Parathyroid adenoma (tissue), 2 donors: ENCODE results near the gene FLOT1.

Experiments
- H2AFZ ChIP-seq: fragments of 300-600 bp; sonication (generic); one replicate; pipeline ENCODE4 v1.7.0; 2017; ENCODE audit warnings: antibody characterized with exemption, mild to moderate bottlenecking
- H3K27ac ChIP-seq: fragments of 300-600 bp; sonication (generic); one replicate; pipeline ENCODE4 v1.7.0; 2017
- H3K27me3 ChIP-seq: fragments of 300-600 bp; sonication (generic); one replicate; pipeline ENCODE4 v1.7.0; 2017; ENCODE audit warnings: low read length; ENCODE audit not compliant: control insufficient read depth, insufficient read depth
- H3K36me3 ChIP-seq: fragments of 300-600 bp; sonication (generic); one replicate; pipeline ENCODE4 v1.7.0; 2017; ENCODE audit warnings: low read length; ENCODE audit not compliant: control insufficient read depth, insufficient read depth
- H3K4me1 ChIP-seq: fragments of 300-600 bp; sonication (generic); one replicate; pipeline ENCODE4 v1.7.0; 2017; ENCODE audit warnings: control low read depth
- H3K4me2 ChIP-seq: fragments of 300-600 bp; sonication (generic); one replicate; pipeline ENCODE4 v1.7.0; 2017; ENCODE audit warnings: low read length
- H3K4me3 ChIP-seq: fragments of 300-600 bp; sonication (generic); one replicate; pipeline ENCODE4 v1.7.0; 2017; ENCODE audit warnings: low read depth, low read length
- H3K79me2 ChIP-seq: fragments of 300-600 bp; sonication (generic); one replicate; pipeline ENCODE4 v1.7.0; 2017; ENCODE audit warnings: control low read depth
- H3K9ac ChIP-seq: fragments of 300-600 bp; sonication (generic); one replicate; pipeline ENCODE4 v1.7.0; 2017; ENCODE audit warnings: mild to moderate bottlenecking
- H3K9me3 ChIP-seq: fragments of 300-600 bp; sonication (generic); one replicate; pipeline ENCODE4 v1.7.0; 2017; ENCODE audit warnings: low read length; ENCODE audit not compliant: control insufficient read depth
- CTCF ChIP-seq: fragments of 300-600 bp; sonication (generic); IDR thresholded peaks from one replicate; pipeline ENCODE4 v1.7.0; 2017; ENCODE audit warnings: antibody characterized with exemption, mild to moderate bottlenecking
- donor health status: primary hyperparathyroidism.

FLOT1 gene

DNA sequence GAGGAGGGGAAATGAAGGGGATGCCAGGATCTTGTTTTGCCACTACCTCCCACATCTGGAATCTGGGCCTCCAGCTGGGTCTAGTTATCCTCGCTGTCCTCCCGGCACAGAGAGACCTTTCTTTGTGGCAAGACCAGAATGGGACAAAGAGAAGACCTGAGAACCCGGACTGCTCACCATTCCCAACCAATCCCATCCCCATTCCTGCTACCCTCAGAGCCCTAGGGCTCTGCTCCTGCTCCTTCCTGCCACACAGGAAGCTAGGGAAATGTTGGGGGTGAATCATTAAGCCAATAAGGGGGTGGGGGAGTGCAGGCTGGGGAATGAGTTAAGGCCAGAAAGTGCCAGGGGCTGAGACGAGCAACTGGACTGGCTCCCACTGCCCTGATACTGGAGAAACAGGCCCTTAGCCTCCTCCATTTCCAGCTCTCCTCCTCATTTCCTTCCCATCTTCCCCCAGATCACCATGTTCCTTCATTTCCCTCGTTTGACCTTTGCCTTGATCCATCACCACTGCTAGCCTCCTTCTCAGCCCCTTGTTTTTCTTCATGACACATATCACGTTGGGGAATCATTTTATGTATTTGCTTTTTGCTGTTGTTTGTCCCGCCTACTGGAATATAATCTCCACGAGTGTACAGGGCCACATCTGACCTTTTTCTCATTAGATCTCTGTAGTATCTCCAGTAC is 6.5 kb upstream of the FLOT1 start:
- peaks cover 6% of the 10 kb centered on the region for H3K4me1 ChIP-seq
- no peaks in the 10 kb centered on the region for H3K9me3 ChIP-seq
- no peak overlapping the region for H3K4me3 ChIP-seq

GRCh38 chr6:30747902-30748769 is 5.6 kb upstream of the FLOT1 start:
- Histone ChIP-seq H3K4me2 (no peak overlapping the region), H3K27ac (peak overlapping the region; percentile 3), H3K36me3 (no peaks in the 10 kb centered on the region), H2AFZ (no peak overlapping the region), H3K9ac (no peak overlapping the region), H3K4me1 (peaks cover 6% of the 10 kb centered on the region), H3K79me2 (no peaks in the 10 kb centered on the region), H3K9me3 (no peaks in the 10 kb centered on the region), H3K27me3 (no peaks in the 10 kb centered on the region), H3K4me3 (no peak overlapping the region)
- TF ChIP-seq CTCF: no peak

More for the DNA sequence above, 6.5 kb upstream of the FLOT1 start:
- H3K9ac ChIP-seq: no peak overlapping the region
- no peaks in the 10 kb centered on the region for H3K36me3 ChIP-seq
- no peak overlapping the region for H3K27ac ChIP-seq
- peak overlapping the region; percentile 50 for H2AFZ ChIP-seq
- no peaks in the 10 kb centered on the region for H3K79me2 ChIP-seq
- H3K27me3 ChIP-seq: no peaks in the 10 kb centered on the region
- no peak for TF ChIP-seq CTCF
- no peak overlapping the region for H3K4me2 ChIP-seq

DNA sequence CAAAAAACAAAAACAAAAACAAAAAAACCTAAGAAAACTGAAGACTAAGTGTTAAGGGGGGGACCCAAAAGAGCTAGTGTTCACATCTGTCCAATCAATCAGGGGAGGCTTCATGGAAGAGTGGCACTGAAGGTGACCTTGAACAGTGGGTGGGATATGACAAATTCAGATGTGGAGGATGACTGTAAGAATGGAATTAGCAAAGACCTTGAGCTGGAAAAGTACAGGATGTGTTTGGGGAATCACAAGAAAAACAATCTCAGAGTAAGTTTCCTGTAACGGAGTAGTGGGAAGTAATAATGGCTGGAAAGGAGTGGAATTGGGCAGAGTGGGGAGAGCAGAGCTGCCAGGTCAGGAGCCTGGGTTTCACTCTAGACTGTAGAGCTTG is 4.8 kb upstream of the FLOT1 start:
- H3K79me2 ChIP-seq: no peaks in the 10 kb centered on the region
- no peak overlapping the region for H3K4me2 ChIP-seq
- H3K27me3 ChIP-seq: no peaks in the 10 kb centered on the region
- no peak for TF ChIP-seq CTCF
- no peak overlapping the region for H3K9ac ChIP-seq
- H3K4me1 ChIP-seq: peaks cover 6% of the 10 kb centered on the region
- no peak overlapping the region for H3K4me3 ChIP-seq
- no peaks in the 10 kb centered on the region for H3K9me3 ChIP-seq
- H3K27ac ChIP-seq: peak overlapping the region; percentile 3
- no peaks in the 10 kb centered on the region for H3K36me3 ChIP-seq
- no peak overlapping the region for H2AFZ ChIP-seq

DNA sequence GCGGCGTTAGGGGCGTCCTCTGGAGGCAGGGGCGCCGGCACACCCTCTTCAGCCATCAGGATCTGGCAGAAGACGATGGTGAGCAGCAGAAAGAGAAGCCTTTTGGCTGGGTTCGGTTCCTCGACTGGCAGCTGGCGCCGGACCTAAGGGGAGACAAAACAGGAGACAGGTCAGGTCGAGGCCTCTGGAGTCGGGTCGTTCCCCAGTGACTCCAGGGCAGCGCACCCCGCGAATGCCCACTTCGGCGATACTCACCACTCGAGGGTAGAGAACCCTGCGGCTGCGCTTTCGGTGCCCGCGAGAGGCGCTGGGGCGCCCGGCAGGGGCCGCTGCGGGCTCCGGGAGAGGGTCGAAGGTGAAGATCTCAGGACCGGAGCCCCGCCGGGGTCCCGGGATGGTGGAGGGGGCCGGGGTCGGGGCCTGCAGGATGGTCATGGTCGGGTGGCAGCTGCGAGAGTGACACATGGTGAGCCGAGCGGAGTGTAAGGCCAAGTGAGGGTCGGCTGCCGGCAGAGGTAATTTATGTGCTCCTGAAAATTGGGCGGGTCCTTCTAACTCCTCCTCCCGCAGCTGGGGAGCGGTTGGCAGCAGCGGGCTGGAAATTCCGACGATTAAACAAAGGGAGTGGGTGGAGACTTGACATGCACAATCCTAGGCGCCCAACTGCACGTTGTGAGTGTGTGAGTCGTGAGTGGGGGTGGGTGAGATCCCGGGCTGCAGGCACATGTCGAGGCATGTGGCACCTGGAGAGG is 1.7 kb upstream of the FLOT1 start, which contains the start of gene IER3:
Gene IER3, minus strand, starts transcription at position 494 of the 752 bp plus-strand sequence. Its CDS starts 29 bp downstream, at position 465.
- Histone ChIP-seq H3K27ac (peak within 1 kb of the TSS; percentile 72), H2AFZ (peak within 1 kb of the TSS; percentile 72), H3K4me1 (peaks cover 9% of the 10 kb centered on the region), H3K9me3 (no peaks in the 10 kb centered on the region), H3K4me2 (peak within 1 kb of the TSS; percentile 80), H3K9ac (no peak within 1 kb of the TSS), H3K36me3 (no peaks in the 10 kb centered on the region), H3K4me3 (peak within 1 kb of the TSS; percentile 92), H3K27me3 (no peaks in the 10 kb centered on the region), H3K79me2 (peaks cover 9% of the 10 kb centered on the region)
- peak; percentile 44 for TF ChIP-seq CTCF
